Fibroblast of mammary gland (primary cell): ENCODE measurements around the gene OR9A4.

Source experiments
- DNase-seq: peaks from one replicate; pipeline ENCODE4 v3.0.0-alpha.2; 2010; ENCODE audit warnings: low read depth
- H3K4me3 ChIP-seq: 2 replicates; pipeline ENCODE4 v1.5.1; 2011; ENCODE audit warnings: low read depth, mild to moderate bottlenecking, low read length, moderate library complexity; ENCODE audit not compliant: control insufficient read depth
- TF ChIP-seq, protein P1 (sequence below): conservative IDR thresholded peaks from 2 replicates; pipeline ENCODE4 v1.5.1; 2011; ENCODE audit warnings: low read depth, low read length, inconsistent platforms; ENCODE audit not compliant: control insufficient read depth, insufficient read depth

OR9A4 gene

DNA sequence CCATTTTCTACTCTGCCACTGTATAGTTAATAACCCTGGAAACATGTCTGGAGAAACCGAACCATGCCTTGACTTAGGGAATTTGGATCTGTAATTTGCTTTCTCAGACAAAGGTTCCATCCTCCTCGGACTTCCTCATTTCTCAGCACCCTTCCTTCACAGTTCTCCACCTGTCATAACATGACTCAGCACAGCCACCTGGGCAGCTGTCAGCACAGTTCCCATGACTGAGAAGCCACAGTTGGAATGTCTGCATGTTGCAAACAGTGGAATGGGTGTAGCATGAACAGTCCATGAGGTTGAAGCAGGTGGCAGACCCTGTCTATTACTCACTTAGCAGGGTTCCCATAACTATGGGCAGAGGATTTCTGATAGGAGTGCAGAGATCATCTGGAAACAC, 634 bp upstream of the OR9A4 start:
- no peak for DNase-seq
- H3K4me3 ChIP-seq, result no peak overlapping the region
- TF ChIP-seq, protein P1, sequence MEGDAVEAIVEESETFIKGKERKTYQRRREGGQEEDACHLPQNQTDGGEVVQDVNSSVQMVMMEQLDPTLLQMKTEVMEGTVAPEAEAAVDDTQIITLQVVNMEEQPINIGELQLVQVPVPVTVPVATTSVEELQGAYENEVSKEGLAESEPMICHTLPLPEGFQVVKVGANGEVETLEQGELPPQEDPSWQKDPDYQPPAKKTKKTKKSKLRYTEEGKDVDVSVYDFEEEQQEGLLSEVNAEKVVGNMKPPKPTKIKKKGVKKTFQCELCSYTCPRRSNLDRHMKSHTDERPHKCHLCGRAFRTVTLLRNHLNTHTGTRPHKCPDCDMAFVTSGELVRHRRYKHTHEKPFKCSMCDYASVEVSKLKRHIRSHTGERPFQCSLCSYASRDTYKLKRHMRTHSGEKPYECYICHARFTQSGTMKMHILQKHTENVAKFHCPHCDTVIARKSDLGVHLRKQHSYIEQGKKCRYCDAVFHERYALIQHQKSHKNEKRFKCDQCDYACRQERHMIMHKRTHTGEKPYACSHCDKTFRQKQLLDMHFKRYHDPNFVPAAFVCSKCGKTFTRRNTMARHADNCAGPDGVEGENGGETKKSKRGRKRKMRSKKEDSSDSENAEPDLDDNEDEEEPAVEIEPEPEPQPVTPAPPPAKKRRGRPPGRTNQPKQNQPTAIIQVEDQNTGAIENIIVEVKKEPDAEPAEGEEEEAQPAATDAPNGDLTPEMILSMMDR, result no peak

DNA sequence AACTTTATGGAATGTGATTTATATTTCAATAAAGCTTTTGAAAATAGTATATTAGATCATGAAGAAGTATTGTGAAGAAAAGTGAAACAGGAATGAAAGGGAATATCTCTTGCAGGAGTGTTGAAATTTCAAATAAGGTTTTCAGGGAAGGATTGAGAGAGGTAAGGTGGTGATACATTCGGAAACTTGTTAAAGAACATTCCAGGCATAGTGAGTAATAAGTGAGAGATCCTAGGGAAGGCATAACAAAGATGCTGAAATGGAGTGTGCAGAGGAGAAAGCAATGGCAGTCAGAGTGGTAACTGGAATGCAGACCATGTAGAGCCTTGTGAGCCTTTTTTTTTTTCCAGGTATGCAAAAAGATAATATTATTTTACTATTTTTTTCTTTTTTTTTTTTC, 4.1 kb downstream of the OR9A4 start:
- no peak overlapping the region for H3K4me3 ChIP-seq
- TF ChIP-seq, protein P1, result no peak
- no peak for DNase-seq

DNA sequence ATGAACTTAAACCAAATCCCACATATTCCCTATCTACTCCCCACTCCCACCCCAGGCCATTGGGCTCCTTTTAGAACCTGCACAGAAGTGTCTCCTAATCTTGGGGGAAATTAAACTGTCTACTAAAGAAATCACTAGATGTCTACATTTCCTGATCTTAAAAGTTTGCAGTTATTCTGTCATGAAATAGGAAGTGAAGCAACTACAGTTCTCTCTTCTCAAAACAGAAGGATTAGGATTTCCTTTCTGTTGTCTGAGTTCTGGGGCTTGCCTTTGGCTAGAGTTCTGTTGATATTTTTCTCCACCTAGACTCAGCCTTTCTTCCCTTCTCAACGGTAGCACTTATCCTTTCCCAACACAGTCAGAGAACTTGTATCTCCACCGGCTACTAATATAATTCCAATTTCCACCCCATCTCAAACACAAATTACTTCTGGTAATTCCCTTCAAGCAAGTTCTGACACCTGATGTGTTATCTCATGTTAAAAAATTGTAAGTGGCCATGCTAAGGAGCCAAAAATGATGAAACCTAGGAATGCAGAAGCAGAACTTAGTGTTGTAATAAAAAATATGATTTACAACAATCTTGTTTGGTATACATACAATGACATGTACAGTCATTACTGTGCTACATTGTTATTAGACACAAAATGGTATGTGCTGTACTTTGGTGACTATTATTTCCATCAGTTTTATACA, 12.1 kb downstream of the OR9A4 start:
- DNase-seq, result no peak
- TF ChIP-seq, protein P1, result no peak
- no peak overlapping the region for H3K4me3 ChIP-seq

DNA sequence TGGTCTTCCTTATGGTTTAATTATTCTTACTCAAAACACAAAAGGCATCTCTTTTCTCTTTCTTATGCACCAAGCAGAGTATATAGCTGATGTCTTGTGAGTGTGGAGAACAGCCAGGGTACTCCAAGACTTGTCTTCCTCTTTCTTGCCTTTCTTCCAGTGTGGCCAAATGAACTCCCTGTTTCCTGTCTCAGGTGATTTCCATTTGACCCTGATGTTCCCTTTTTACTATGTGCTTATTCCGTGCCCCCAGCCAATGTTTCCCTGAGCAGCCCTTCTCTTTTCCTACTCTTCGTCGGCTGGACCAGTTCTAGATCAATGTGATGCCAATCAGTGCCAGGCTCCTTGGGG, 12.6 kb downstream of the OR9A4 start:
- DNase-seq, result no peak

DNA sequence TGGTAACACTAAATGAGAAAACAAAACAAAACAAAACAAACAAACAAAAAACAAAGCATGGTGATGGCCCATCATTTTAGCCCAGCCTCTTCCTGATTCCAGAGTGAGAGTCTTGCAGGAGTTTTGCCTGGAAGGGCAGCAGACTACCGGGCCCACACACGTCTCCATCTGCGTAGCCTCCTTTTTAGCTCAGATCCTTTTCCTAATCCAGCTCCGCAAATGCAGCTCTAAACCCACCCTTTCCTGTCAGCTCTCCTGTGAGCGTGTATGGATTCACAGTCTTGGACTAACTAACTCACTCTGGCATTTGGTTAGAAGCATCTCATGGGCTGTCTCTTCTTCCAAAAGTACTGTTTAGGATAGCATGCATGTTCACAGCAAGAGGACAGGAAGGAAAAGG, 14.0 kb downstream of the OR9A4 start:
- TF ChIP-seq, protein P1, result no peak
- DNase-seq, result no peak
- no peak overlapping the region for H3K4me3 ChIP-seq

More for the DNA sequence above, 12.6 kb downstream of the OR9A4 start:
- H3K4me3 ChIP-seq, result no peak overlapping the region
- TF ChIP-seq, protein P1, result no peak

DNA sequence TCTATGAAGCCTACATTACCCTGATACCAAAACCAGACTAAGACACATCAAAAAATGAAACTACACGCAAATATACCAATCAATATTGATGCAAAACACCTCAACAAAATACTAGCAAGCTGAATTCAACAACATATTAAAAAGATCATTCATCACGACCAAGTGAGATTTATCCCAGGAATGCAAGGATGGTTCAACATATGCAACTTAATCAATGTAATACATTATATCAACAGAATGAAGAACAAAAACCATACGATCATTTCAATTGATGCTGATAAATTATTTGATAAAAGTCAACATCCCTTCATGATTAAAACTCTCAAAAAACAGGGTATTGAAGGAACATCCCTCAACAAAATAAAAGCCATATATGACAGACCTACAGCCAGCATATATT, 24.9 kb downstream of the OR9A4 start:
- TF ChIP-seq, protein P1, result no peak
- H3K4me3 ChIP-seq, result no peak overlapping the region
- DNase-seq, result no peak

DNA sequence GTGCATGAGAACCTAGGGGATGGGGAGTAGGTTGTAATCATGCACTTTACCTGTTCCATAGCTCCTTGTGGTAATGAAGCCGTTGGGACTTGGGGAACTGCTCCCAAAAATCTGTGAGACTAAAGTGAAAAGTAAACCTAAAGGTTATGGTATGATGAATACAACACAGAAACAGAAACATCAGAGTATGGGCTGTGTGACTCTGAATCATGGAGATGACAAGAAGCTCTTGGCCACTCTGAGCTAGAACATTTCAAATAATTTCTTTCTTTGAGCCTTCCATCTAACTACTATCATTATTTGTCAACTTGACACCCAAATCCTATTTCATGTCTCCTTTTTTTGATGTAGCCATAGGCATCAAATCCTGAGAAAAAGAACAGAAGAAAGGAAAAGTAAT, 27.6 kb downstream of the OR9A4 start:
- H3K4me3 ChIP-seq, result no peak overlapping the region
- TF ChIP-seq, protein P1, result no peak
- DNase-seq, result no peak
